PC-9 (cell line): ENCODE measurements around the gene VSIG10. TPM values are rescaled to one million over a fixed set of nuclear protein-coding genes. Genes with fewer than 3 reads are reported as not detected.
"Not testable (repeated sequence)": the region's sequence is repeated elsewhere in the genome, so short reads cannot be mapped to it uniquely, and the experiment has no call there.

Experiments used
- BruUV-seq: library from RNA; stranded (reverse); fragments of 400-500 nt; replicated peaks from 2 replicates; lab custom pipeline; 2021; lab: Mats Ljungman, UMichigan
- CTCF ChIA-PET: fragments of 300-600 bp; sonication (Branson Sonifier 250); formaldehyde crosslinking; loops from one replicate; lab custom pipeline; 2022; ENCODE audit warnings: antibody characterized with exemption; lab: Charles Lee
- POLR2A ChIA-PET: fragments of 300-600 bp; sonication (Branson Sonifier 250); formaldehyde crosslinking; loops from one replicate; lab custom pipeline; 2022; ENCODE audit warnings: antibody characterized with exemption; ENCODE audit not compliant: unreplicated experiment; lab: Charles Lee
- DNase-seq, 2 experiments: peaks; one replicate each; pipeline versions ENCODE4 v3.0.0 to v3.0.0-alpha.2; 2015 to 2022; ENCODE audit warnings: mixed read lengths in 1 of 2
- H2AFZ ChIP-seq: fragments of 200-600 bp; sonication (generic); 2 replicates; pipeline ENCODE4 v1.8.1; 2017; ENCODE audit warnings: antibody characterized with exemption
- H3F3A ChIP-seq: fragments of 200-600 bp; sonication (generic); 2 replicates; pipeline ENCODE4 v1.8.1; 2017; ENCODE audit warnings: antibody characterized with exemption, mild to moderate bottlenecking, low read depth; ENCODE audit not compliant: insufficient read depth
- H3K27ac ChIP-seq: fragments of 200-600 bp; sonication (generic); 2 replicates; pipeline ENCODE4 v1.6.1; 2016; ENCODE audit warnings: mixed run types
- H3K27me3 ChIP-seq: fragments of 200-600 bp; sonication (generic); 2 replicates; pipeline ENCODE4 v1.6.1; 2016; ENCODE audit warnings: low read depth, mixed run types; ENCODE audit not compliant: insufficient read depth
- H3K36me3 ChIP-seq: fragments of 200-600 bp; sonication (generic); 2 replicates; pipeline ENCODE4 v1.6.1; 2016; ENCODE audit warnings: low read depth, mixed run types
- H3K4me1 ChIP-seq: fragments of 200-600 bp; sonication (generic); replicated peaks from 2 replicates; pipeline ENCODE4 v1.6.1; 2016; ENCODE audit warnings: mixed run types; ENCODE audit not compliant: insufficient read depth
- H3K4me2 ChIP-seq: fragments of 200-600 bp; sonication (generic); 2 replicates; pipeline ENCODE4 v1.6.1; 2017; ENCODE audit warnings: mixed run types
- H3K4me3 ChIP-seq: fragments of 200-600 bp; sonication (generic); 2 replicates; pipeline ENCODE4 v1.6.1; 2016; ENCODE audit warnings: mixed run types
- H3K79me2 ChIP-seq: fragments of 200-600 bp; sonication (generic); 2 replicates; pipeline ENCODE4 v1.6.1; 2017; ENCODE audit warnings: low read depth, mixed run types
- H3K9me2 ChIP-seq: fragments of 200-600 bp; sonication (generic); 2 replicates; pipeline ENCODE4 v1.8.1; 2017; ENCODE audit warnings: mild to moderate bottlenecking; ENCODE audit not compliant: insufficient read depth
- H3K9me3 ChIP-seq: fragments of 200-600 bp; sonication (generic); 2 replicates; pipeline ENCODE4 v1.8.1; 2016; ENCODE audit warnings: low read depth; ENCODE audit not compliant: insufficient read depth
- H4K20me1 ChIP-seq: fragments of 200-600 bp; sonication (generic); 2 replicates; pipeline ENCODE4 v1.8.1; 2017; ENCODE audit not compliant: insufficient read depth
- EZH2 ChIP-seq: fragments of 200-600 bp; sonication (generic); IDR thresholded peaks from 2 replicates; pipeline ENCODE4 v1.8.0; 2017; ENCODE audit warnings: antibody characterized with exemption, low read depth
- intact Hi-C: fragments of 100-400 bp; cut with micrococcal nuclease; formaldehyde crosslinking; loops from one replicate; pipeline ENCODE4 v1.10.0; 2022; ENCODE audit not compliant: unreplicated experiment
- total RNA-seq: library from RNA; stranded (reverse); gene quantifications from 2 replicates; pipeline ENCODE4 v1.2.3, GENCODE V29; 2021
- TF ChIP-seq, protein P1 (sequence below): fragments of 200-600 bp; sonication (generic); conservative IDR thresholded peaks from 2 replicates; pipeline ENCODE4 v1.6.1; 2017; ENCODE audit warnings: mixed run types, antibody characterized with exemption, mild to moderate bottlenecking, moderate library complexity

Gene VSIG10
- total RNA-seq, 1 experiment from 2014 or later: 45.7 TPM

DNA sequence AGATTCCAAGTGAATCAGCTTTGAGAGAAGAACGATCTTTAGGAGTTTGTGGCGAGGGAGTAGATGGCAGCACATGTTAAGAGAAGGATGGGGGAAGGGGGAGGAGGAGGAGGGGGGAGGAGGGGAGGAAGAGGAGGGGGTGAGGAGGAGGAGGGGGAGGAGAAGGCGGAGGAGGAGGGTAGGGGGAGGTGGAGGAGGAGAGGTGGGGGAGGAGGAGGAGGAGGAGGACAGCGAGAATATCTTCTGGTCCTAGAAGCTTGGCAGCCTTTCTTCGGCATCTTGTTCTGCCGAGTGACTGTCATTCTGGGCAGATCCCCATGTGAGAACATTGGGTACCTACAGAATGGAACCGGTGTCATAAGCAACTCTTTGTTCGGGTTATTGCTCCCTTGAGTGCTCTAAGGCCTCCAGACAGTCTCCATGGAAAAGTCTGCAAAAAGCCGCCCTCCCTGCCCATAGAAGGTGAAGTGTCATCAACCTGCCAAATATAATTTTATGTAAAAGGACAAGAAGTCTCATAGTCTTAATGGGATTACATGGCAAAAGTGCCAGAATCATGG, 80.4 kb downstream of the VSIG10 start:
- peaks cover 7% of the 10 kb centered on the region for H3K79me2 ChIP-seq
- no peaks in the 10 kb centered on the region for H3K27me3 ChIP-seq
- no peaks in the 10 kb centered on the region for H3K4me1 ChIP-seq
- no peak overlapping the region for H3K4me3 ChIP-seq
- BruUV-seq: no TSS peak
- H3K27ac ChIP-seq: no peak overlapping the region
- DNase-seq: no peak
- H3F3A ChIP-seq: no peaks in the 10 kb centered on the region
- intact Hi-C loops: no loop called here
- H3K9me2 ChIP-seq: no peaks in the 10 kb centered on the region
- no peaks in the 10 kb centered on the region for H4K20me1 ChIP-seq
- no peak overlapping the region for H3K4me2 ChIP-seq
- no peaks in the 10 kb centered on the region for H3K9me3 ChIP-seq
- H2AFZ ChIP-seq: no peak overlapping the region
- no peak for TF ChIP-seq EZH2
- TF ChIP-seq, protein P1, sequence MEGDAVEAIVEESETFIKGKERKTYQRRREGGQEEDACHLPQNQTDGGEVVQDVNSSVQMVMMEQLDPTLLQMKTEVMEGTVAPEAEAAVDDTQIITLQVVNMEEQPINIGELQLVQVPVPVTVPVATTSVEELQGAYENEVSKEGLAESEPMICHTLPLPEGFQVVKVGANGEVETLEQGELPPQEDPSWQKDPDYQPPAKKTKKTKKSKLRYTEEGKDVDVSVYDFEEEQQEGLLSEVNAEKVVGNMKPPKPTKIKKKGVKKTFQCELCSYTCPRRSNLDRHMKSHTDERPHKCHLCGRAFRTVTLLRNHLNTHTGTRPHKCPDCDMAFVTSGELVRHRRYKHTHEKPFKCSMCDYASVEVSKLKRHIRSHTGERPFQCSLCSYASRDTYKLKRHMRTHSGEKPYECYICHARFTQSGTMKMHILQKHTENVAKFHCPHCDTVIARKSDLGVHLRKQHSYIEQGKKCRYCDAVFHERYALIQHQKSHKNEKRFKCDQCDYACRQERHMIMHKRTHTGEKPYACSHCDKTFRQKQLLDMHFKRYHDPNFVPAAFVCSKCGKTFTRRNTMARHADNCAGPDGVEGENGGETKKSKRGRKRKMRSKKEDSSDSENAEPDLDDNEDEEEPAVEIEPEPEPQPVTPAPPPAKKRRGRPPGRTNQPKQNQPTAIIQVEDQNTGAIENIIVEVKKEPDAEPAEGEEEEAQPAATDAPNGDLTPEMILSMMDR: no peak
- CTCF ChIA-PET: no interaction called here
- POLR2A ChIA-PET: no interaction called here
- peaks cover 13% of the 10 kb centered on the region for H3K36me3 ChIP-seq

DNA sequence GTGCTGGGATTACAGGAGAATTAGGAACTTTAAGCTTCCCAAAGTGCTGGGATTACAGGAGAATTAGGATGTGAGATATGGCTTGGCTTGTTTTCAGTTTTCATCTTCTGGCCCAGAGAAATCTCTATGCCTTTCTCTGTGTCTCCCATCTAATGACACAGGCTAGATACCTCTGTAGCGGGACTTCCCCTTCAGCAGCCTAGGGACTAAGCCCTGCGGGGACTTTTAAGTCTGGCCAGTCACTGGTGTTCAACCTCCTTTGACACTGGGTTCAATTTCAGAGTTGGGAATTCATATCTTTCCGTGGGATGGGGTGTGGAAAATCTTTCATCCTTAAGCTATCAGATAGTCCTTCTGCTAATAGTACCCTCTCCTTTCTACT, 81.1 kb downstream of the VSIG10 start:
- intact Hi-C loops: no loop called here
- TF ChIP-seq, protein P1: no peak
- no peak for TF ChIP-seq EZH2
- DNase-seq: no peak
- no peak overlapping the region for H3K27ac ChIP-seq
- CTCF ChIA-PET: no interaction called here
- POLR2A ChIA-PET: no interaction called here
- H3K79me2 ChIP-seq: peaks cover 13% of the 10 kb centered on the region
- H3K4me2 ChIP-seq: no peak overlapping the region
- no TSS peak for BruUV-seq
- no peaks in the 10 kb centered on the region for H3K9me3 ChIP-seq
- peaks cover 13% of the 10 kb centered on the region for H3K36me3 ChIP-seq
- H2AFZ ChIP-seq: no peak overlapping the region
- no peaks in the 10 kb centered on the region for H3F3A ChIP-seq
- no peak overlapping the region for H3K4me3 ChIP-seq
- H3K4me1 ChIP-seq: peaks cover 5% of the 10 kb centered on the region; the same call in 1 of the 2 replicates
- H3K27me3 ChIP-seq: no peaks in the 10 kb centered on the region
- H3K9me2 ChIP-seq: no peaks in the 10 kb centered on the region
- no peaks in the 10 kb centered on the region for H4K20me1 ChIP-seq

DNA sequence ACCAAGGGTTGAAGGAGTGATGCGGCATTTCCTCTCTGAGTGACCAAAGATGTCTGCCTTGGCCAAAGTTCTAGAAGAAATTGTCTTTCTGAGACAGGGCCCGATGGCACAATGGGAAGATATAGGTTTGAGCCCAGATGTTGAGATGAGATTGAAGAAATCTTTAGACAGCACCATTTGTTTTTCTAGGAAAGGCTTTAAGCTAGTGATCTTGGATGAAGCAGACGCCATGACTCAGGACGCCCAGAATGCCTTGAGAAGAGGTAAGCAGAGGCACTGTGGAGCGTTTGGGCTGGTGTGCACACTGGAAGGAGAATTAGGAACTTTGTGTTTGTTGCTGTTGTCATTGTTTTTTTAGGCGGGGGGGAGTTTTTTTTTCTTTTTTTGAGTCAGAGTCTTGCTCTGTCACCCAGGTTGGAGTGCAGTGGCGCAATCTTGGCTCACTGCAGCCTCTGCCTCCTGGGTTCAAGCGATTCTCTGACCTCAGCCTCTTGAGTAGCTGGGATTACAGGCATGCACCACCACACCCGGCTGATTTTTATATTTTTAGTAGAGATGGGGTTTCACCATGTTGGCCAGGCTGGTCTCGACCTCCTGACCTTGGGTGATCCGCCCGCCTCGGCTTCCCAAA, 81.6 kb downstream of the VSIG10 start:
- H3K9me3 ChIP-seq, H3K9me2 ChIP-seq, H2AFZ ChIP-seq, BruUV-seq, POLR2A ChIA-PET, CTCF ChIA-PET, H3K4me2 ChIP-seq, DNase-seq, H3K4me3 ChIP-seq, H3K27ac ChIP-seq, H3K27me3 ChIP-seq, H3K4me1 ChIP-seq, intact Hi-C loops, H4K20me1 ChIP-seq, H3F3A ChIP-seq: not testable (repeated sequence)
- Histone ChIP-seq H3K79me2 (peaks cover 18% of the 10 kb centered on the region), H3K36me3 (peaks cover 13% of the 10 kb centered on the region)
